A549 (cell line): ENCODE results near the gene ARSH. TPM values are rescaled to one million over a fixed set of nuclear protein-coding genes. Genes with fewer than 3 reads are reported as not detected.

Experiments used
- ATAC-seq, 2 experiments: fragments of 200-7000 bp in 1 of 2; fragments of >200 bp in 1 of 2; cut with Nextera tagmentation in 1 of 2; cut with Tn5 transposase in 1 of 2; 3 replicates each; pipeline versions ENCODE4 v1.8.0 to v1.9.1; 2018 to 2020; ENCODE audit warnings: mild to moderate bottlenecking in 1 of 2, moderate library complexity in 1 of 2
- CTCF ChIA-PET: fragments of 300-600 bp; sonication (Branson Sonifier 250); formaldehyde crosslinking; extraction: SDS; loops from one replicate; lab custom pipeline; 2021; ENCODE audit warnings: antibody characterized with exemption, inconsistent platforms; lab: Yijun Ruan, JAX
- POLR2A ChIA-PET: fragments of 350-600 bp; formaldehyde crosslinking; extraction: SDS; loops from one replicate; lab custom pipeline; 2021; ENCODE audit warnings: antibody characterized with exemption, inconsistent platforms; lab: Yijun Ruan, JAX
- DNase-seq, 2 experiments: peaks; one replicate each; pipeline versions ENCODE4 v3.0.0 to v3.0.0-alpha.2; 2011 to 2016; ENCODE audit warnings: low read depth in 1 of 2, low spot score in 1 of 2
- FAIRE-seq: peaks from 2 replicates; lab custom pipeline; 2011; peaks lifted over from hg19 to GRCh38; lab: Jason Lieb, UNC
- H3K27ac ChIP-seq, 2 experiments: fragments of >200 bp; sonication (Bioruptor Twin); formaldehyde crosslinking; 3 replicates each; pipeline ENCODE4 v1.5.1; 2016 to 2017
- H3K4me1 ChIP-seq: fragments of >200 bp; sonication (Bioruptor Twin); formaldehyde crosslinking; 3 replicates; pipeline ENCODE4 v1.6.1; 2016
- H3K4me2 ChIP-seq: fragments of >200 bp; sonication (Bioruptor Twin); formaldehyde crosslinking; 3 replicates; pipeline ENCODE4 v1.6.1; 2016
- H3K4me3 ChIP-seq: fragments of >200 bp; sonication (Bioruptor Twin); formaldehyde crosslinking; 3 replicates; pipeline ENCODE4 v1.5.1; 2016
- H3K9me3 ChIP-seq: fragments of >200 bp; sonication (Bioruptor Twin); formaldehyde crosslinking; 3 replicates; pipeline ENCODE4 v1.6.1; 2016
- CBX8 ChIP-seq: fragments of 200-600 bp; sonication (generic); IDR thresholded peaks from 2 replicates; pipeline ENCODE4 v1.6.1; 2016
- CEBPB ChIP-seq, 2 experiments: fragments of >200 bp in 1 of 2; sonication (Bioruptor Twin) in 1 of 2; formaldehyde crosslinking in 1 of 2; IDR thresholded peaks; 2 replicates each; pipeline ENCODE4 v1.6.1; 2012 to 2016
- CHD4 ChIP-seq: fragments of 200-600 bp; sonication (generic); IDR thresholded peaks from 2 replicates; pipeline ENCODE4 v1.6.1; 2016; ENCODE audit warnings: antibody characterized with exemption, mild to moderate bottlenecking, borderline replicate concordance
- CTCF ChIP-seq: fragments of >200 bp; sonication (Bioruptor Twin); formaldehyde crosslinking; IDR thresholded peaks from 3 replicates; pipeline ENCODE4 v1.5.1; 2016
- EP300 ChIP-seq, 2 experiments: fragments of >200 bp; sonication (Bioruptor Twin); formaldehyde crosslinking; IDR thresholded peaks; 2 replicates in 1 of 2; 3 replicates in 1 of 2; pipeline ENCODE4 v1.6.1; 2016 to 2017
- ESRRA ChIP-seq: fragments of 150-350 bp; IDR thresholded peaks from 2 replicates; pipeline ENCODE4 v1.6.1; 2014; ENCODE audit warnings: mild to moderate bottlenecking, low read length, borderline replicate concordance
- HES2 ChIP-seq: fragments of >200 bp; sonication (Bioruptor Twin); formaldehyde crosslinking; IDR thresholded peaks from 2 replicates; pipeline ENCODE4 v1.6.1; 2016
- JUNB ChIP-seq: fragments of >200 bp; sonication (Bioruptor Twin); formaldehyde crosslinking; IDR thresholded peaks from 2 replicates; pipeline ENCODE4 v1.6.1; 2016
- MAZ ChIP-seq: fragments of 150-350 bp; IDR thresholded peaks from 2 replicates; pipeline ENCODE4 v1.6.1; 2014; ENCODE audit warnings: antibody characterized with exemption, low read depth, low read length, borderline replicate concordance
- NFE2L2 ChIP-seq: fragments of 150-350 bp; conservative IDR thresholded peaks from 2 replicates; pipeline ENCODE4 v1.6.1; 2014; ENCODE audit warnings: low read length
- NPAS2 ChIP-seq: fragments of 250-450 bp; sonication (Bioruptor Pico); IDR thresholded peaks from 2 replicates; pipeline ENCODE4 v1.8.0; 2022; ENCODE audit warnings: mild to moderate bottlenecking, moderate library complexity, borderline replicate concordance
- NR3C1 ChIP-seq: fragments of >200 bp; sonication (Bioruptor Twin); formaldehyde crosslinking; IDR thresholded peaks from 3 replicates; pipeline ENCODE4 v1.6.1; 2017
- PHF8 ChIP-seq: fragments of 200-600 bp; sonication (generic); IDR thresholded peaks from 2 replicates; pipeline ENCODE4 v1.6.1; 2016; ENCODE audit warnings: low read depth, mild to moderate bottlenecking, antibody characterized with exemption, moderate library complexity, borderline replicate concordance
- POLR2AphosphoS2 ChIP-seq: conservative IDR thresholded peaks from 2 replicates; pipeline ENCODE4 v1.6.1; 2012; ENCODE audit warnings: low read length, improper control_type of control experiment, inconsistent platforms
- RCOR1 ChIP-seq: fragments of 150-350 bp; IDR thresholded peaks from 2 replicates; pipeline ENCODE4 v1.6.1; 2014; ENCODE audit warnings: antibody characterized with exemption, low read length, low read depth
- REST ChIP-seq: fragments of 200-600 bp; sonication (generic); IDR thresholded peaks from 2 replicates; pipeline ENCODE4 v1.6.1; 2016; ENCODE audit warnings: antibody characterized with exemption, mild to moderate bottlenecking, moderate library complexity
- RFX5 ChIP-seq: fragments of 450-650 bp; IDR thresholded peaks from 2 replicates; pipeline ENCODE4 v1.7.1; 2014; ENCODE audit warnings: antibody characterized with exemption, mild to moderate bottlenecking, moderate library complexity
- SMC3 ChIP-seq: fragments of >200 bp; sonication (Bioruptor Twin); formaldehyde crosslinking; IDR thresholded peaks from 3 replicates; pipeline ENCODE4 v1.6.1; 2018; ENCODE audit warnings: inconsistent platforms
- SREBF2 ChIP-seq: fragments of 450-650 bp; IDR thresholded peaks from 2 replicates; pipeline ENCODE4 v1.6.1; 2014; ENCODE audit warnings: mild to moderate bottlenecking, moderate library complexity
- TP53 ChIP-seq: fragments of 250-450 bp; sonication (Bioruptor Pico); IDR thresholded peaks from 2 replicates; pipeline ENCODE4 v1.5.0; 2021; ENCODE audit warnings: mild to moderate bottlenecking, moderate library complexity
- ZFP36 ChIP-seq: fragments of 450-650 bp; IDR thresholded peaks from 2 replicates; pipeline ENCODE4 v1.6.1; 2014; ENCODE audit warnings: borderline replicate concordance; ENCODE audit not compliant: partially characterized antibody
- ZSCAN20 ChIP-seq: fragments of 250-450 bp; sonication (Bioruptor Pico); IDR thresholded peaks from 2 replicates; pipeline ENCODE4 v1.8.0; 2022; ENCODE audit warnings: mild to moderate bottlenecking, moderate library complexity
- WGBS: methylation state at CpG from one replicate; pipeline ENCODE4 v1.1.6; 2017; ENCODE audit errors: missing lambda C conversion rate; 5-methylcytosine and 5-hydroxymethylcytosine counted together
- polyA plus RNA-seq, 4 experiments: library from polyadenylated mRNA; depleted of rRNA in 3 of 4; stranded (reverse); fragments of >200 nt; fragmentation: RNase III in 1 of 4; extraction: RNeasy Plus Mini Kit Qiagen cat#74134 plus additional on column Dnase treatment in 1 of 4; gene quantifications; 2 replicates in 3 of 4; 3 replicates in 1 of 4; pipeline ENCODE4 v1.2.3, GENCODE V29; 2011 to 2017
- TF ChIP-seq, protein P1 (sequence below): IDR thresholded peaks from 2 replicates; pipeline ENCODE4 v1.6.1; 2012

Gene ARSH
- polyA plus RNA-seq, 2 of the 4 experiments (the other 2 are of a cell fraction), result not detected

- no peaks in the 10 kb centered on the region for H3K9me3 ChIP-seq
- H3K4me2 ChIP-seq, result no peak overlapping the region
- no peaks in the 10 kb centered on the region for H3K4me1 ChIP-seq
- WGBS, result 69% methylated on average over 6 of the region's 6 CpGs
- DNase-seq (no peak), FAIRE-seq (no peak), ATAC-seq (no peak)
- POLR2A ChIA-PET, result no interaction called here
- TF ChIP-seq CHD4 (no peak), JUNB (no peak), SMC3 (no peak), POLR2AphosphoS2 (no peak), CEBPB (IDR thresholded peaks at IDR 0.05) (no peak), RCOR1 (no peak), SREBF2 (no peak), NFE2L2 (no peak), NPAS2 (CRISPR knock-in tag) (no peak), EP300 (IDR thresholded peaks at IDR 0.05) (no peak), HES2 (no peak), REST (no peak), ESRRA (no peak), NR3C1 (no peak)
- TF ChIP-seq, protein P1, sequence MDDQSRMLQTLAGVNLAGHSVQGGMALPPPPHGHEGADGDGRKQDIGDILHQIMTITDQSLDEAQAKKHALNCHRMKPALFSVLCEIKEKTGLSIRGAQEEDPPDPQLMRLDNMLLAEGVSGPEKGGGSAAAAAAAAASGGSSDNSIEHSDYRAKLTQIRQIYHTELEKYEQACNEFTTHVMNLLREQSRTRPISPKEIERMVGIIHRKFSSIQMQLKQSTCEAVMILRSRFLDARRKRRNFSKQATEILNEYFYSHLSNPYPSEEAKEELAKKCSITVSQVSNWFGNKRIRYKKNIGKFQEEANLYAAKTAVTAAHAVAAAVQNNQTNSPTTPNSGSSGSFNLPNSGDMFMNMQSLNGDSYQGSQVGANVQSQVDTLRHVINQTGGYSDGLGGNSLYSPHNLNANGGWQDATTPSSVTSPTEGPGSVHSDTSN, result no peak
- no peak overlapping the region for H3K27ac ChIP-seq
- CTCF ChIA-PET, result no interaction called here
- H3K4me3 ChIP-seq, result no peak overlapping the region
Measured at GRCh38 chrX:2972391-2972790, 34.0 kb upstream of the ARSH start.

GRCh38 chrX:2974961-2975360, 31.4 kb upstream of the ARSH start:
- FAIRE-seq (no peak), ATAC-seq (no peak), DNase-seq (no peak)
- TF ChIP-seq RFX5, result no peak
- TF ChIP-seq PHF8, result no peak
- TF ChIP-seq ZFP36, result no peak
- TF ChIP-seq NPAS2 (CRISPR knock-in tag), result no peak
- TF ChIP-seq CTCF, result no peak
- TF ChIP-seq MAZ, result no peak
- no peak for TF ChIP-seq SMC3
- no peak for TF ChIP-seq SREBF2
- TF ChIP-seq CBX8, result no peak
- TF ChIP-seq ZSCAN20 (CRISPR knock-in tag), result no peak
- TF ChIP-seq EP300 (IDR thresholded peaks at IDR 0.05), result no peak
- TF ChIP-seq TP53, result no peak
- no peaks in the 10 kb centered on the region for H3K9me3 ChIP-seq
- no peaks in the 10 kb centered on the region for H3K4me1 ChIP-seq
- no peak overlapping the region for H3K4me2 ChIP-seq
- WGBS, result 91% methylated on average over 1 of the region's 1 CpG
- H3K27ac ChIP-seq, result no peak overlapping the region
- no peak overlapping the region for H3K4me3 ChIP-seq
- CTCF ChIA-PET, result no interaction called here
- POLR2A ChIA-PET, result no interaction called here
